Stimulated activated CD8-positive, alpha-beta memory T cell treated with anti-CD3 and anti-CD28 coated beads, Interleukin-7, amount 100 ng/mL, for 48 hours (primary cell): ENCODE measurements around the gene CLSTN2.

Experiments
- DNase-seq, 2 donors: peaks; one replicate each; pipeline ENCODE4 v3.0.0-alpha.2; 2020; ENCODE audit warnings: low read depth in 1 of 2; ENCODE audit errors: extremely low read depth in 1 of 2

Gene CLSTN2

DNA sequence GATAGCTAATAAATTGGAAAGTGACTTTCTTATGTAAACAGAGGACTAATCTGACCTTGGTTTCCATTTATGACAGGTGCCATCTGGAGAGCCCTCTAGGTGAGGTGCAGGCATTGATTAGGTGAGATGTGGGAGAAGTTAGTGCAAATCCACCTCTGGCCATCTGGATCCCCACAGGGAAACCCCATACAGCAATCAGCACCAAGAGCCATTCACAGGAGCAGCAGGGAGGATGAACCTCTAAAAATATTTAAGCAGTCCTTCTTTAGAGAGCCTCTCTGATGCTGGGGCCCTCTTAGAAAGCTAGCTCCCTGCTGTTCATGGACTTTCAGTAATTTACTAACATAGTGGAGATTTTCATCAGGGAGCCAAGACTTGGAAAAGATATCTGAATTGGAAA is 69.3 kb downstream of the CLSTN2 start:
- no peak for DNase-seq

DNA sequence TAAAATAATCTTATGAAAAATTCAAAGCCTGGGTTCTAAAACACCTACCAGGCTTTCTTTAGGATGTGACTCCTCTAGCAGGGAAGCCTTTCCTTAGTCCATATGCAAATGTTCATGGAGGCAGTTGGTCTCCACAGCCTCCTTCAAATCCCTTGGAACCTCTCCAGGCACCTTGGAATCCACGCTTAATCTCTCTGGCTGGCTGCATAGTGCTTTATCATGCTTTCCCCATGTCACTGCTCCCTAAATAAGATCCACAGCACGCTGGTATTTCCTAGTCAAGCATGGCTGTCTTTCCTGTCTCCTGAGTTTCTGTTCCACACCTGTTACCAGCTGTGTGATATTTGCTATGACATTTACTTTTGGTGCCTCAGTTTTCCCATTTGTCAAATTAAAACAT is 71.3 kb downstream of the CLSTN2 start:
- DNase-seq: no peak

GRCh38 chr3:140007081-140007480 is 72.1 kb downstream of the CLSTN2 start:
- DNase-seq: no peak

GRCh38 chr3:140007911-140008869 is 73.2 kb downstream of the CLSTN2 start:
- DNase-seq: no peak

DNA sequence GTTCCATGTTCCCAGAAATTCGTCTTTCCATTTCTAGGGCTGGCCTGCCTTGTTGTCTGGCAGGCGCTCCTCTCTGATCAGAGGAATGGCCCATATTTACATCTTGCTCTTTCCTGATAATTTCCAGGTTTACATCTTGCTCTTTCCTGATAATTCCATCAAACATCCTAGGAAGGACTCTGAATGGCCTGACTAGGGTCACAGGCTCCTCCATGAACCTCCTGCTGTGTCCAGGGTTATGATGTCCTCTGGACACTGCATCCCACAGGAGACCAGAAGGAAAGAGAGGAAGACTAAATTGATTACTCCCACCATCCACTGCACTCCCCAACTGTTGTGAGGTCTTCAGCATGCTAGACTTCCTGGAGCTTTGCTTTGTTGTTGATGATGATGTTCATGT is 75.4 kb downstream of the CLSTN2 start:
- no peak for DNase-seq

GRCh38 chr3:140011086-140011485 is 76.1 kb downstream of the CLSTN2 start:
- no peak for DNase-seq

GRCh38 chr3:140011611-140012277 is 76.8 kb downstream of the CLSTN2 start:
- no peak for DNase-seq

DNA sequence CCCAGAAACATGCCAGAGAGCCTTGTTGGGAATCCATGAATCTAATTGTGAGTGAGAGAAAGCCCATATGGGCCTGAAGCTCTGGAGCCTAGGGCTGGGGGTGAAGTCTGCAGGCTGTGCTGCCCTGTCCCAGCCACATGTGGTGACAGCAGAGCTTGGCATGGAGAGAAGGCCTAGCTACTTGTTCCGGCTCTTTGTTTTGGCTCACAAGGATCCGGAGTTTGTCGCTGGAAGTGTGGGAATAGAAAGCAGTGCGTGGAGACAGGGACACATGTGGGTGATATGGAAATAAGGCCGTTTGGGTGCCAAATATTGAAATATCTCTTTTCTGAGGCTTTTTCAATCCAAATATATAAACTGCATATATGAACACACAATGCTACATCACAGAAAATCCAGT is 78.2 kb downstream of the CLSTN2 start:
- DNase-seq: no peak

- DNase-seq: no peak
These were observed 80.0 kb downstream of the CLSTN2 start for GRCh38 chr3:140014831-140015495.

DNA sequence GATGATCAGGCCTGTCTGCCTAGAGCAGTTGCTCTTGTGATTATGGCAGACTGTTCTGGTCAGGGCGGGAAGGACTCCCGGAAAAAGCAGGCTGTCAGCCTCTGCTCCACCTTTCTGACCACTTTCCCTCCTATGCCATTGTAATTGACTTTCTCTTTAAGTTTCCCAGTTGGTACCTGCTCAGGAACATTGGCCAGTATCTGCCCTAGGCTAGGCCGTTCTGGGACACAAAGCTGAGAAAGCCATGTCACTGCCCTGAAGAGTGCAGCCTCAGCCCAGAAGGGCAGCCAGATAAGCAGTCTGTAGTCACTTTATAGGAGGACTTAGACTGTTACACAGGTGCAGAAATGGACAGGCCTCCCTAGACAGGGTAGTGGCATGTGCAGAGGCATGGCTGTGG is 80.8 kb downstream of the CLSTN2 start:
- DNase-seq: no peak

DNA sequence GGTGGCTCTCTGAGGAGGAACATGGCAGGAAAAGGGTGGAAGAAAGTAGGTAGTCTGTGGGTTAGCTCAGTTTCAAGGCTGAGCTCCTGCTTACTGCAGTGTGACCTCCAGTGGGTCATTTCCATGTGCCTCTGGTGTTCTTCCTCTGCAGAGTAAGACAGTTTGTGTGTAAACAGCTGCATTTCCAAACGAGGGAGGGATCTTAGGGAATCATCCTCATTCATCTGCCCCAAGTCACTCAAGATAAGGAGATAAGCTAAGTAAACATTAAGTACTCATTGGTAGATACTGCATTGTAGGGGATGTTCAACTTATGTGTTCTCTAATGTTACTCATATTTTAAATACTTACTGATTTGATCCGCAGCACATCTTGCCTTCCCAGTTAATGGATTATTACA is 83.6 kb downstream of the CLSTN2 start:
- no peak for DNase-seq

DNA sequence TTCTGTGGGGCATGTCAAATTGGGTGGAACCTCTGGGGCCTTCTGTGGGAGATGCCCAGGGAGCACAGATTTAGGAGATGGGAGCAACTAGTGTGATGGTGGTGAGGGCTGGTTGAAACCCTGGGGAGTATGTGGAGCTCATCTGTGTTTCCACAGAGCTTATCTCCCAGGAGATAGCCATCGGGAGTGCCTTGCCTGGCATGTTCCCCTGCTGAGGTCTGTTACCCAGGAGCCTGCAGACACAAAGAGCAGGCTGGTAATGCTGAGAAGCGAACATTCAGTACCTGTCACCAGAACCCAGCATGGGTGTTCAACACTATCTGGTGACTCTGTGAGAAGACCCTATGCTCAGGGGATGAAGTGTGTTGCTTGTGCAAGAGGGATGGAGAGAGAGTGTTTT is 85.0 kb downstream of the CLSTN2 start:
- DNase-seq: no peak

GRCh38 chr3:140020541-140020940 is 85.6 kb downstream of the CLSTN2 start:
- DNase-seq: no peak

- no peak for DNase-seq
These were observed 86.3 kb downstream of the CLSTN2 start for GRCh38 chr3:140021269-140021668.

DNA sequence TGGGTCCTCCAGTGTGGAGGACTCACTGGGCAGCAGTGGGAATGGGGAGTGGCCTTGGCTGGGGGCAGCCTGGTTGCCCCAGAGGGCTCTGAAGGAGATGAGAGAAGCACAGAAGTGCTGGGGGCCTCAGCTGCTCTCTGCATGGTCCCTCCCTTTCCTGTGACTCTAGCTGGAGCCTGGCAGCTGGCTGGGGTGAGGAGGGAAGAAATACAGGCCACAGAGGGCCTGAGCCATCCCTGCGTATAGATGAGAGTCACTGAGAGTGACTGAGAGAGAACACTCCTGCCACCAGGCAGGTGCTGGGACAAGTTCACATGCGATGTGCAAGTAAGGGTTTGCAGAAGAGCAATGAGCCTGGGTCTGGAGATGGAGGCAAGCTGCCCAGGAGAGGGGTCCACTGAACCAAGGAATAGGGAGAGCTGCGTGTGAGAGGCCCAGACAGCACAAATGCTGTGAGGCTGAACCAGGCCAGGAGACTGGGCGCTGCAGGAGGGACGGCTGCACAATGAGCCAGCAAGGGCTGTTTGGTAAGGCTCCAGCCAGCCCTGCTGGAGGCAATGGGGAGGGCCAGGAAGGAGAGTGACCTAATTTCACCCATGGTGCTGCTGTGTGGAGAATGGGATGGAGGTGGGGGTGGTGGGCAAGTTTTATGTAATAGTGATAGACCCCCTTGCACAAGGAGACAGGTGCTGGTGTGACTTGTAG is 87.2 kb downstream of the CLSTN2 start:
- DNase-seq: no peak

GRCh38 chr3:140023616-140024530 is 88.9 kb downstream of the CLSTN2 start:
- DNase-seq: no peak

DNA sequence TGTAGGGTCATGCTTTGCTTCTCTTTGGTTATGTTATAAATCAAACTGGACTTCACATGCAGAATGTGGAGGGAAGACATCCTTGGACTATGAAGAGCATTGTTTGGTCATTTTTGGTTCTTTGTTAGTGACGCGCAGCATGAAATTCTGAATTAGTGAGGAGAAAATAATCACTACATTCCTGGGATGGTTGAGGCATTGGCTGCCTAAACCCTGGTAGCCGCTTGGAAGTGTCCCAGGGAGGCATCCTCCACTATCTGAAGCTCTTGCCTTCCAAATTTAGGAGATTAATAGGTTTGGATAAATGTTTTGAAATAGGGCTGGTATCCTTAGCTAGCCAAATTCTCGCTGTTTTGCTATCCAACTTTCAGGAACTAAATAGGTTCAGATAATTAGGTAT is 96.2 kb downstream of the CLSTN2 start:
- DNase-seq: no peak

- DNase-seq: no peak
These were observed 99.1 kb downstream of the CLSTN2 start for GRCh38 chr3:140034058-140034457.

DNA sequence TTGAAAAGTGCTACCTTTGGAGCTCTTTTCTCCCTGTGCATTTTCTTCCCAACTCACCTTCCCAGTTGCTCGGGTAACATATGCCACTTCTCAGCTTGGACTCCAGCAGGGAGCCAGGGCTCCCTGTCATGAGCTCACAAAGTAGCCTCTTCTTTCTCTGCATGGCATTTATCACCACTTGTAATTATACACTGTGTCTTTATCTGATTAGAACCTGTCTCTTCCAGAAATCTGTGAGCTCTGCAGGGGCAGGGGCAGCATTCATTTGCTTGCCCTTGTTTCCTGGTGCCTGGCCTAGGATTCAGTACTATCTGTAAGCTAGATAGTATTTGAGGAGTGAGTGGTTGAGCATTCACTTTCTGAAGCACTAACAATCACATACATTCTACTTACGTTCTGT is 100.9 kb downstream of the CLSTN2 start:
- DNase-seq: no peak

DNA sequence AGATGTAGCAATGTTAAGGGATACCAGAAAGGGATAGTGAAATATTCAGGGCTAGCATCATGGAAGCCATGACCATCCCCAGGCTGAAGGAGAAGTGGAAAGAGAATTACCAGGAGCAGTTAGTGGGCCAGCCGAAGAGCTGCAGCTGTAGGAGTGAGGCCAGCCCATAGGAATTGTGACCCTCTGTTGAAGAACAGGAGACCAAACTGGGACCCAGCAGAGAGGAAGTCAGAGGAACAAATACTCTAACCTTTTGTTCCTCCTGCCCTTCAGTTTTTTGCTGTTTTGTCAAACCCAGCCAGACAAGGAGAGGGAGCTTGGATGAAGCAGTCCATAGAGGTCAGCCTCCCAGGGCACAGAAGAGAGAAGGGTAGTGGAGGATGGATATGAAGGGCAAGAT is 115.4 kb downstream of the CLSTN2 start:
- no peak for DNase-seq
